Stomach (tissue), 4 donors: ENCODE data around the gene HSPG2.

Source experiments
- CTCF ChIP-seq, 7 experiments: fragments of 450-650 bp in 4 of 7; fragments of 200-600 bp in 3 of 7; sonication (generic) in 3 of 7; IDR thresholded peaks; one replicate each; pipeline ENCODE4 v1.5.1; 2016 to 2019; ENCODE audit warnings: antibody characterized with exemption in 7 of 7, control low read depth in 2 of 7, mild to moderate bottlenecking in 1 of 7
- EP300 ChIP-seq: sonication (generic); formaldehyde crosslinking; IDR thresholded peaks from one replicate; pipeline ENCODE4 v1.6.1; 2017; ENCODE audit warnings: antibody characterized with exemption
- POLR2A ChIP-seq, 4 donors: fragments of 450-650 bp; IDR thresholded peaks; one replicate each; pipeline ENCODE4 v1.6.1; 2016; ENCODE audit warnings: antibody characterized with exemption in 4 of 4, control low read depth in 2 of 4, mild to moderate bottlenecking in 1 of 4, moderate library complexity in 1 of 4
- POLR2AphosphoS5 ChIP-seq, 3 donors: sonication (generic); formaldehyde crosslinking; IDR thresholded peaks; one replicate each; pipeline ENCODE4 v1.6.1; 2016; ENCODE audit warnings: antibody characterized with exemption in 3 of 3

- TF ChIP-seq POLR2A (IDR thresholded peaks at IDR 0.05) = no peak
- no peak for TF ChIP-seq CTCF (IDR thresholded peaks at IDR 0.05)
- TF ChIP-seq POLR2AphosphoS5 (IDR thresholded peaks at IDR 0.05) = no peak
- TF ChIP-seq EP300 = no peak
Measured at GRCh38 chr1:21955058-21955457, 17.9 kb upstream of the HSPG2 start.
